ENCODE results near the gene MDH1.
"Not testable (repeated sequence)": the region's sequence is repeated elsewhere in the genome, so short reads cannot be mapped to it uniquely, and the experiment has no call there.

MDH1 gene

GRCh38 chr2:63590626-63591408, 2.1 kb downstream of the MDH1 start:
- Histone ChIP-seq H3K4me3 (ENCODE audit: low read length) (peak overlapping the region; percentile 88), H3K36me3 (ENCODE audit: control insufficient read depth, low read depth, low read length) (peaks cover 33% of the 10 kb centered on the region), H3K9ac (ENCODE audit: low read length) (no peak overlapping the region), H3K27ac (ENCODE audit: low read length) (no peak overlapping the region), H3K27me3 (ENCODE audit: control insufficient read depth, insufficient read depth, low read length) (no peaks in the 10 kb centered on the region), H3K4me1 (ENCODE audit: control insufficient read depth, low read depth, low read length) (peaks cover 9% of the 10 kb centered on the region), H3K9me3 (ENCODE audit: control insufficient read depth, low read depth, low read length) (no peaks in the 10 kb centered on the region)

- H3K36me3 ChIP-seq (ENCODE audit: control insufficient read depth, low read depth, low read length) = peaks cover 40% of the 10 kb centered on the region
- no peak overlapping the region for H3K9ac ChIP-seq (ENCODE audit: low read length)
These were observed 2.9 kb downstream of the MDH1 start for GRCh38 chr2:63591566-63592175.

DNA sequence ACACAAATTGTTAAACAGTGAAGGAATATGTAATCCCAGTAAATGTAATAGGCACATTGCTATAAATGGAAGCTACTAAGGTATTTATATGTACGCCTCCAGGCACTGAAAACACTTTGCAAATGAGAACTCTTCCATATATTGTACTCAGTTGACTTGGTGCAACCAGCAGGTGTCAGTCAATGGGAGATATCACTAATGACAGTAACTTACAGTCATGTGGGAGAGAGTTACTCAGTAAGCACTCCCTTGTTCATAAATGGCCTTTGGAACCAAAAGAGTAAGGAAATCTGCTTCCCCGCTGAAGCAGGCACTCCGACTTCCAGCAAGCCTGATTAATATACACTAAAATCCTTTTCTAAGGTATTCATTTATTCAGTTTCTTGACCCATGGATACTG, 5.9 kb downstream of the MDH1 start:
- no peak overlapping the region for H3K4me3 ChIP-seq (ENCODE audit: low read length)
- no peaks in the 10 kb centered on the region for H3K9me3 ChIP-seq (ENCODE audit: control insufficient read depth, low read depth, low read length)
- H3K9ac ChIP-seq (ENCODE audit: low read length) = no peak overlapping the region
- peaks cover 49% of the 10 kb centered on the region for H3K36me3 ChIP-seq (ENCODE audit: control insufficient read depth, low read depth, low read length)
- no peaks in the 10 kb centered on the region for H3K27me3 ChIP-seq (ENCODE audit: control insufficient read depth, insufficient read depth, low read length)
- no peak overlapping the region for H3K27ac ChIP-seq (ENCODE audit: low read length)
- peaks cover 9% of the 10 kb centered on the region for H3K4me1 ChIP-seq (ENCODE audit: control insufficient read depth, low read depth, low read length)

More at GRCh38 chr2:63591566-63592175, 2.9 kb downstream of the MDH1 start:
- Histone ChIP-seq H3K4me1 (ENCODE audit: control insufficient read depth, low read depth, low read length) (peaks cover 9% of the 10 kb centered on the region), H3K27me3 (ENCODE audit: control insufficient read depth, insufficient read depth, low read length) (no peaks in the 10 kb centered on the region), H3K4me3 (ENCODE audit: low read length) (no peak overlapping the region), H3K27ac (ENCODE audit: low read length) (no peak overlapping the region), H3K9me3 (ENCODE audit: control insufficient read depth, low read depth, low read length) (no peaks in the 10 kb centered on the region)

- H3K4me3 ChIP-seq (ENCODE audit: low read length) = no peak overlapping the region
- H3K36me3 ChIP-seq (ENCODE audit: control insufficient read depth, low read depth, low read length) = peaks cover 55% of the 10 kb centered on the region
- H3K27ac ChIP-seq (ENCODE audit: low read length) = no peak overlapping the region
- no peaks in the 10 kb centered on the region for H3K9me3 ChIP-seq (ENCODE audit: control insufficient read depth, low read depth, low read length)
- H3K4me1 ChIP-seq (ENCODE audit: control insufficient read depth, low read depth, low read length) = no peaks in the 10 kb centered on the region
- H3K27me3 ChIP-seq (ENCODE audit: control insufficient read depth, insufficient read depth, low read length) = no peaks in the 10 kb centered on the region
- no peak overlapping the region for H3K9ac ChIP-seq (ENCODE audit: low read length)
These were observed 7.7 kb downstream of the MDH1 start for GRCh38 chr2:63596401-63596883.

DNA sequence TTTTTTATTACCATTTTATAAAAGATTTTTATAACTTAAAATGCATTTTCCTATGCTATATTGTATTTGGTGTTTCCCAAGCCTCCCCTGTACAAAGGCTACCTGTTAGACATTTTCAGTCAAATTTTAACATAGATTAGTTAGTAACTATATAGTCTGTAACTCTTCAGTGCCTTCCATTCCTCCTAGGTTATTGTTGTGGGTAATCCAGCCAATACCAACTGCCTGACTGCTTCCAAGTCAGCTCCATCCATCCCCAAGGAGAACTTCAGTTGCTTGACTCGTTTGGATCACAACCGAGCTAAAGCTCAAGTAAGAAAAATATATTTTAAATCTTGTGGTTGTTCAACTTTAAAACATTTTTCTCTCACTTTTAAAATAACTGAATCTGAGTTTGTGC, 10.2 kb downstream of the MDH1 start:
- no peak overlapping the region for H3K4me3 ChIP-seq (ENCODE audit: low read length)
- H3K9me3 ChIP-seq (ENCODE audit: control insufficient read depth, low read depth, low read length) = no peaks in the 10 kb centered on the region
- H3K27ac ChIP-seq (ENCODE audit: low read length) = no peak overlapping the region
- H3K4me1 ChIP-seq (ENCODE audit: control insufficient read depth, low read depth, low read length) = no peaks in the 10 kb centered on the region
- peaks cover 69% of the 10 kb centered on the region for H3K36me3 ChIP-seq (ENCODE audit: control insufficient read depth, low read depth, low read length)
- no peaks in the 10 kb centered on the region for H3K27me3 ChIP-seq (ENCODE audit: control insufficient read depth, insufficient read depth, low read length)
- no peak overlapping the region for H3K9ac ChIP-seq (ENCODE audit: low read length)

- Histone ChIP-seq H3K4me3 (ENCODE audit: low read length) (no peak overlapping the region), H3K9me3 (ENCODE audit: control insufficient read depth, low read depth, low read length) (no peaks in the 10 kb centered on the region), H3K9ac (ENCODE audit: low read length) (no peak overlapping the region), H3K27ac (ENCODE audit: low read length) (no peak overlapping the region), H3K4me1 (ENCODE audit: control insufficient read depth, low read depth, low read length) (no peaks in the 10 kb centered on the region), H3K36me3 (ENCODE audit: control insufficient read depth, low read depth, low read length) (peaks cover 68% of the 10 kb centered on the region), H3K27me3 (ENCODE audit: control insufficient read depth, insufficient read depth, low read length) (no peaks in the 10 kb centered on the region)
These were observed 12.2 kb downstream of the MDH1 start for GRCh38 chr2:63600881-63601460.

DNA sequence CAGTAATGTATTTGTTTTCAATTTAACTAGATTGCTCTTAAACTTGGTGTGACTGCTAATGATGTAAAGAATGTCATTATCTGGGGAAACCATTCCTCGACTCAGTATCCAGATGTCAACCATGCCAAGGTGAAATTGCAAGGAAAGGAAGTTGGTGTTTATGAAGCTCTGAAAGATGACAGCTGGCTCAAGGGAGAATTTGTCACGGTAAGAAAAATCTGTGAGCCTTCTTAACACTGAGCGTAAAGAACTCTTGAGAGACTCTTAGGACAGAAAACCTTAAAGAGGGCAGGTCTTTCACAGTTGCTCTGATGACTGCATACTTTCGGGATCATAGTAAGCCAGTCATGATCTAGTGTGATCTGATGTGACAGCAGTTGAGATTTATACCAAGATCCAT, 15.9 kb downstream of the MDH1 start:
- H3K36me3 ChIP-seq (ENCODE audit: control insufficient read depth, low read depth, low read length) = peaks cover 68% of the 10 kb centered on the region

GRCh38 chr2:63608865-63609264, 20.1 kb downstream of the MDH1 start:
- H3K9me3 ChIP-seq (ENCODE audit: control insufficient read depth, low read depth, low read length); H3K9ac ChIP-seq (ENCODE audit: low read length); H3K27me3 ChIP-seq (ENCODE audit: control insufficient read depth, insufficient read depth, low read length); H3K27ac ChIP-seq (ENCODE audit: low read length); H3K4me3 ChIP-seq (ENCODE audit: low read length): not testable (repeated sequence)
- Histone ChIP-seq H3K36me3 (ENCODE audit: control insufficient read depth, low read depth, low read length) (peaks cover 34% of the 10 kb centered on the region), H3K4me1 (ENCODE audit: control insufficient read depth, low read depth, low read length) (peaks cover 19% of the 10 kb centered on the region)

More for the DNA sequence above, 15.9 kb downstream of the MDH1 start:
- Histone ChIP-seq H3K27ac (ENCODE audit: low read length) (no peak overlapping the region), H3K4me3 (ENCODE audit: low read length) (no peak overlapping the region), H3K27me3 (ENCODE audit: control insufficient read depth, insufficient read depth, low read length) (no peaks in the 10 kb centered on the region), H3K9me3 (ENCODE audit: control insufficient read depth, low read depth, low read length) (no peaks in the 10 kb centered on the region), H3K9ac (ENCODE audit: low read length) (no peak overlapping the region), H3K4me1 (ENCODE audit: control insufficient read depth, low read depth, low read length) (no peaks in the 10 kb centered on the region)

DNA sequence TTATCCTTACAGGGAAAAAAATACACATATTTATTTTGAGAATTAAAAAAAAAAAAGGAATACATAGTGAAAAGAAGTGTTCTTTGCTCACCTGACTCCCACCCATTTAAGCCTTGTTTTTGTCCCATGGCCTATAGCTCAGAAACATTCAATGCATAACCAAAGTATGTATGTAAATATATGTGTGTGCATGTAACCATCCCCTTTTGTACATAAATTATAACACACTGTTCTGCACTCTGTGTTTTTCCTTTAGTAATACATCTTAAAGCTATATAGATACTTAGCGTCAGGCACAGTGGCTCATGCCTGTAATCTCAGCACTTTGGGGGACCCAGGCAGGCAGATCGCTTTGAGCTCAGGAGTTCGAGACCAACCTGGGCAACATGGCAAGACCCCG, 21.8 kb downstream of the MDH1 start:
- Histone ChIP-seq H3K27me3 (ENCODE audit: control insufficient read depth, insufficient read depth, low read length) (no peaks in the 10 kb centered on the region), H3K4me3 (ENCODE audit: low read length) (no peak overlapping the region), H3K9ac (ENCODE audit: low read length) (no peak overlapping the region), H3K27ac (ENCODE audit: low read length) (no peak overlapping the region), H3K4me1 (ENCODE audit: control insufficient read depth, low read depth, low read length) (peaks cover 36% of the 10 kb centered on the region), H3K36me3 (ENCODE audit: control insufficient read depth, low read depth, low read length) (peaks cover 19% of the 10 kb centered on the region), H3K9me3 (ENCODE audit: control insufficient read depth, low read depth, low read length) (no peaks in the 10 kb centered on the region)

DNA sequence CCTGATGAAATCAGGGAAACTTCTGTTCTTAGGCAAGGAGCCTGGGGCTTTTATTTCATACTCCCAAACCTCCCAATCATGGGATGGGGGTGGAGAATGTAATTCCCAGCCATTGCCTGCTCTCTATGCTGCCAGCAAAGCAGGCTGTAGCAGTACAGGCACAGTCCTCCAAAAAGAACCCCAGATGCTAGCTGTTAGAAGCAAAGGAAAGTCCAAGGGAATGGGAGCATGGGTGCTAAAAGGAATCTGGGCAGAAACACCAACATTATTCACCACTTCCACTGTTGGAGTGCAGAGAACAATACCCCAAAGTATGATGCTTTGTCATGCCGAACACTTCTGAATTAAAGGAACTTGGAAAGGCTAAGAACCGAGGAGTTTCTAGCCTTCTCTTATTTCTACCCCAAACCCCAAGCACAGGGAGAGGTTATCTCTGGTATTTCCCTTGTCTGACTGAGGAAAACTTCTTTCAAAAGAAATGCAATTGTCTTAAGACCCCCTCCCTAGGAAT, 24.7 kb downstream of the MDH1 start:
- Histone ChIP-seq H3K4me3 (ENCODE audit: low read length) (peak overlapping the region; percentile 75), H3K27ac (ENCODE audit: low read length) (peak overlapping the region; percentile 75), H3K9me3 (ENCODE audit: control insufficient read depth, low read depth, low read length) (no peaks in the 10 kb centered on the region), H3K4me1 (ENCODE audit: control insufficient read depth, low read depth, low read length) (peaks cover 65% of the 10 kb centered on the region), H3K9ac (ENCODE audit: low read length) (peak overlapping the region; percentile 91), H3K36me3 (ENCODE audit: control insufficient read depth, low read depth, low read length) (no peaks in the 10 kb centered on the region), H3K27me3 (ENCODE audit: control insufficient read depth, insufficient read depth, low read length) (no peaks in the 10 kb centered on the region)

GRCh38 chr2:63614448-63614968, 25.7 kb downstream of the MDH1 start:
- no peaks in the 10 kb centered on the region for H3K36me3 ChIP-seq (ENCODE audit: control insufficient read depth, low read depth, low read length)
- peaks cover 75% of the 10 kb centered on the region for H3K4me1 ChIP-seq (ENCODE audit: control insufficient read depth, low read depth, low read length)
- no peaks in the 10 kb centered on the region for H3K27me3 ChIP-seq (ENCODE audit: control insufficient read depth, insufficient read depth, low read length)
- peak overlapping the region; percentile 75 for H3K4me3 ChIP-seq (ENCODE audit: low read length)
- no peaks in the 10 kb centered on the region for H3K9me3 ChIP-seq (ENCODE audit: control insufficient read depth, low read depth, low read length)
- H3K27ac ChIP-seq (ENCODE audit: low read length) = peak overlapping the region; percentile 75
- peak overlapping the region; percentile 91 for H3K9ac ChIP-seq (ENCODE audit: low read length)
